Inferior parietal cortex (tissue), 1 donor: Measurements from ENCODE around the gene LRCOL1.
A peak's percentile ranks its signal among the peaks of the same experiment; 100 is the strongest.

Experiments used
- DNase-seq: peaks from one replicate; pipeline ENCODE4 v3.0.0-alpha.2; 2016; ENCODE audit errors: extremely low spot score

LRCOL1 gene

GRCh38 chr12:132619071-132619385, 8.6 kb upstream of the LRCOL1 start:
- DNase-seq = no peak

- DNase-seq = no peak
Observed at GRCh38 chr12:132618683-132619043, 8.3 kb upstream of the LRCOL1 start, which contains the start of gene P2RX2. P2RX2 (plus strand) TSS chr12:132618776; CDS start chr12:132618817, 41 bp downstream.

- no peak for DNase-seq
Observed at GRCh38 chr12:132617822-132618682, 7.7 kb upstream of the LRCOL1 start.

GRCh38 chr12:132617135-132617701, 6.8 kb upstream of the LRCOL1 start:
- no peak for DNase-seq

GRCh38 chr12:132615579-132616038, 5.2 kb upstream of the LRCOL1 start:
- DNase-seq = no peak

GRCh38 chr12:132614861-132615578, 4.6 kb upstream of the LRCOL1 start:
- DNase-seq = peak; percentile 93

- no peak for DNase-seq
Observed at GRCh38 chr12:132614029-132614428, 3.6 kb upstream of the LRCOL1 start.

GRCh38 chr12:132611620-132612019, 1.2 kb upstream of the LRCOL1 start:
- no peak for DNase-seq

GRCh38 chr12:132610866-132611602, 652 bp upstream of the LRCOL1 start:
- DNase-seq = no peak

GRCh38 chr12:132608231-132609171, 1.9 kb downstream of the LRCOL1 start:
- DNase-seq = no peak

GRCh38 chr12:132606927-132607326, 3.5 kb downstream of the LRCOL1 start:
- DNase-seq = no peak

- peak; percentile 36 for DNase-seq
Observed at GRCh38 chr12:132606466-132606865, 3.9 kb downstream of the LRCOL1 start.

- no peak for DNase-seq
Observed at GRCh38 chr12:132605892-132606291, 4.5 kb downstream of the LRCOL1 start.

- DNase-seq = no peak
Observed at GRCh38 chr12:132604668-132605441, 5.5 kb downstream of the LRCOL1 start.

GRCh38 chr12:132604151-132604618, 6.2 kb downstream of the LRCOL1 start:
- DNase-seq = no peak

GRCh38 chr12:132603240-132604150, 6.9 kb downstream of the LRCOL1 start:
- no peak for DNase-seq

GRCh38 chr12:132602572-132603239, 7.7 kb downstream of the LRCOL1 start:
- no peak for DNase-seq

- no peak for DNase-seq
Observed at GRCh38 chr12:132601171-132601883, 9.1 kb downstream of the LRCOL1 start.
